Smooth muscle cell of the brain vasculature (primary cell): ENCODE measurements around the gene OR6C3.
"Not testable (repeated sequence)": the region's sequence is repeated elsewhere in the genome, so short reads cannot be mapped to it uniquely, and the experiment has no call there.

Source experiments
- DNase-seq: peaks from one replicate; pipeline ENCODE4 v3.0.0-alpha.2; 2012; ENCODE audit warnings: low read depth, low spot score

OR6C3 gene

GRCh38 chr12:55330446-55330845 is at the start of gene OR6C3:
Gene OR6C3, plus strand, starts transcription at chr12:55330746. Its CDS starts 955 bp downstream, at chr12:55331701.
- no peak for DNase-seq

GRCh38 chr12:55280991-55281390 is 49.6 kb upstream of the OR6C3 start:
- no peak for DNase-seq

GRCh38 chr12:55289999-55290398 is 40.5 kb upstream of the OR6C3 start:
- DNase-seq, result no peak

- DNase-seq, result no peak
These were observed 34.1 kb upstream of the OR6C3 start, which contains the start of gene OR6C6 for GRCh38 chr12:55296469-55296868. Gene OR6C6, minus strand, starts transcription at chr12:55296569. Its CDS starts 1,337 bp downstream, at chr12:55295232.

GRCh38 chr12:55314043-55314442 is 16.5 kb upstream of the OR6C3 start, which contains the start of gene OR6C1:
Gene OR6C1, plus strand, starts transcription at chr12:55314343. Its CDS starts 6,257 bp downstream, at chr12:55320600.
- DNase-seq, result no peak

- no peak for DNase-seq
These were observed 10.3 kb upstream of the OR6C3 start for GRCh38 chr12:55320201-55320600.

- not testable (repeated sequence) for DNase-seq
These were observed 4.7 kb upstream of the OR6C3 start for GRCh38 chr12:55325801-55326200.

- no peak for DNase-seq
These were observed 5.5 kb downstream of the OR6C3 start for GRCh38 chr12:55336002-55336401.

GRCh38 chr12:55355338-55355737 is 24.8 kb downstream of the OR6C3 start:
- DNase-seq, result not testable (repeated sequence)

GRCh38 chr12:55362675-55363074 is 32.1 kb downstream of the OR6C3 start, which contains the start of gene OR6C75:
Gene OR6C75, plus strand, starts transcription at chr12:55362975. Its CDS starts 2,136 bp downstream, at chr12:55365111.
- DNase-seq, result no peak

GRCh38 chr12:55365086-55365485 is 34.5 kb downstream of the OR6C3 start:
- no peak for DNase-seq

GRCh38 chr12:55372521-55372920 is 42.0 kb downstream of the OR6C3 start:
- DNase-seq, result no peak
